ENCODE measurements around the gene FGD6.

- no peak for TF ChIP-seq POLR2A (IDR thresholded peaks at IDR 0.05; ENCODE audit: low read depth, low read length)
- no peak for TF ChIP-seq POLR2AphosphoS5 (IDR thresholded peaks at IDR 0.05; ENCODE audit: low read depth, low read length)
- no peak for TF ChIP-seq TAF1 (IDR thresholded peaks at IDR 0.05; ENCODE audit: low read depth, low read length)
- TF ChIP-seq PAX5 (IDR thresholded peaks at IDR 0.05; ENCODE audit: insufficient read depth, low read length, severe bottlenecking), result no peak
- no peak for TF ChIP-seq SPI1 (IDR thresholded peaks at IDR 0.05; ENCODE audit: low read depth, low read length)
Observed at GRCh38 chr12:95116341-95116740, 100.9 kb downstream of the FGD6 start.

All from GM12891 (cell line).